Measurements from ENCODE around the gene NDFIP2. TPM values are rescaled to one million over a fixed set of nuclear protein-coding genes. Genes with fewer than 3 reads are reported as not detected.
A peak's percentile ranks its signal among the peaks of the same experiment; 100 is the strongest.

Gene NDFIP2
- polyA plus RNA-seq, 2 of the 4 experiments (the other 2 are of a cell fraction) = 23.2 to 39.9 TPM

GRCh38 chr13:79432992-79433391 lies 48.0 kb upstream of the NDFIP2 start:
- CTCF ChIA-PET = interaction anchor here (2.3 to 2.8 kb wide), 2 partner anchors 9 to 109 kb away, joined by 9 to 11 read pairs; no protein-coding TSS in a partner anchor
- Histone ChIP-seq H3K4me3 (no peak overlapping the region), H3K4me1 (peaks cover 7% of the 10 kb centered on the region; the same call in 1 of the 3 replicates), H3K4me2 (no peak overlapping the region), H3K27ac (no peak overlapping the region), H3K9me3 (no peaks in the 10 kb centered on the region)
- TF ChIP-seq ZSCAN20 (CRISPR knock-in tag; IDR thresholded peaks at IDR 0.05) (no peak), RCOR1 (IDR thresholded peaks at IDR 0.05; ENCODE audit: low read depth, low read length) (no peak), KDM5A (IDR thresholded peaks at IDR 0.05) (no peak), NPAS2 (CRISPR knock-in tag; IDR thresholded peaks at IDR 0.05; ENCODE audit: borderline replicate concordance) (no peak), CBX2 (IDR thresholded peaks at IDR 0.05; ENCODE audit: borderline replicate concordance, low read depth) (no peak), ATOH8 (CRISPR knock-in tag; IDR thresholded peaks at IDR 0.05; ENCODE audit: low read depth) (no peak), E2F6 (IDR thresholded peaks at IDR 0.05; ENCODE audit: borderline replicate concordance, low read depth) (no peak), HOXB13 (CRISPR knock-in tag; IDR thresholded peaks at IDR 0.05; ENCODE audit: low read depth) (no peak), HEYL (CRISPR knock-in tag; IDR thresholded peaks at IDR 0.05) (no peak)
- no peak for FAIRE-seq
- no peak for ATAC-seq
- POLR2A ChIA-PET = no interaction called here
- no peak for DNase-seq (ENCODE audit: low read depth in 1 of 2, low spot score in 1 of 2)
- 87% methylated on average over 11 of the region's 11 CpGs for WGBS (ENCODE audit: missing lambda C conversion rate)

- Histone ChIP-seq H3K4me2 (no peak overlapping the region), H3K27ac (no peak overlapping the region), H3K4me1 (peaks cover 7% of the 10 kb centered on the region; the same call in 1 of the 3 replicates), H3K9me3 (no peaks in the 10 kb centered on the region), H3K4me3 (no peak overlapping the region)
- FAIRE-seq (no peak), ATAC-seq (no peak), DNase-seq (ENCODE audit: low read depth in 1 of 2, low spot score in 1 of 2) (no peak)
- POLR2A ChIA-PET = no interaction called here
- TF ChIP-seq HMGXB4 (CRISPR knock-in tag; IDR thresholded peaks at IDR 0.05; ENCODE audit: borderline replicate concordance) (no peak), JUN (IDR thresholded peaks at IDR 0.05) (no peak), MYC (IDR thresholded peaks at IDR 0.05; ENCODE audit: borderline replicate concordance, low read length) (no peak), FOSL2 (IDR thresholded peaks at IDR 0.05) (no peak), FOSL2 (CRISPR knock-in tag; IDR thresholded peaks at IDR 0.05) (peak; percentile 16; the same call in 1 of the 2 replicates), FOXS1 (CRISPR knock-in tag; IDR thresholded peaks at IDR 0.05) (no peak), RNF2 (IDR thresholded peaks at IDR 0.05; ENCODE audit: borderline replicate concordance, low read depth) (no peak)
- CTCF ChIA-PET = interaction anchor here (2.8 kb wide), 1 partner anchor 107 kb away, joined by 9 read pairs; no protein-coding TSS in a partner anchor
- WGBS (ENCODE audit: missing lambda C conversion rate) = 67% methylated on average over 1 of the region's 1 CpG
These were observed 46.4 kb upstream of the NDFIP2 start for GRCh38 chr13:79434556-79434955.

GRCh38 chr13:79435561-79435990 lies 45.4 kb upstream of the NDFIP2 start:
- WGBS (ENCODE audit: missing lambda C conversion rate) = 4% methylated on average over 1 of the region's 1 CpG
- ChIA-PET POLR2A (no interaction called here), CTCF (interaction anchor here (0.6 to 1.2 kb wide), 2 partner anchors 27 to 544 kb away, joined by 3 read pairs; no protein-coding TSS in a partner anchor)
- DNase-seq (ENCODE audit: low read depth in 1 of 2, low spot score in 1 of 2) = peak in 1 of 2 experiments; percentile 35
- no peak for TF ChIP-seq RAD21 (conservative IDR thresholded peaks at IDR 0.05 in 1 of 2, IDR thresholded peaks at IDR 0.05 in 1 of 2)
- H3K9me3 ChIP-seq = no peaks in the 10 kb centered on the region
- H3K4me3 ChIP-seq = no peak overlapping the region
- no peak overlapping the region for H3K27ac ChIP-seq
- ATAC-seq = peak in 1 of 2 experiments; percentile 73; a peak in 3 of 6 replicates
- H3K4me2 ChIP-seq = peak overlapping the region; percentile 37; the same call in 2 of the 3 replicates
- no peak for FAIRE-seq
- peaks cover 7% of the 10 kb centered on the region; the same call in 1 of the 3 replicates for H3K4me1 ChIP-seq

Data from A549 (cell line).